T-cell (primary cell): ENCODE results near the gene ANKH. TPM values are rescaled to one million over a fixed set of nuclear protein-coding genes. Genes with fewer than 3 reads are reported as not detected.
"Not testable (repeated sequence)": the region's sequence is repeated elsewhere in the genome, so short reads cannot be mapped to it uniquely, and the experiment has no call there.

Experiments
- ATAC-seq, 4 experiments: fragments of 200-7000 bp in 3 of 4; fragments of 150-1000 bp in 1 of 4; cut with Tn5 transposase; replicated peaks in 1 of 4; 1 replicate in 3 of 4; 2 replicates in 1 of 4; pipeline ENCODE4 v1.10.0; 2021; ENCODE audit warnings: moderate library complexity in 3 of 4, mild to moderate bottlenecking in 2 of 4, moderate number of reproducible peaks in 1 of 4
- CTCF ChIA-PET, 2 donors: fragments of 300-600 bp; sonication (Branson Sonifier 250); formaldehyde crosslinking; loops; one replicate each; lab custom pipeline; 2022; ENCODE audit warnings: antibody characterized with exemption in 2 of 2; lab: Charles Lee
- POLR2A ChIA-PET, 2 donors: fragments of 300-600 bp; sonication (Branson Sonifier 250); formaldehyde crosslinking; loops; one replicate each; lab custom pipeline; 2022; ENCODE audit warnings: antibody characterized with exemption in 2 of 2; lab: Charles Lee
- DNase-seq, 35 experiments: peaks; one replicate each; pipeline versions ENCODE4 v3.0.0 to v3.0.0-alpha.2; 2013 to 2023
- H3K27ac ChIP-seq: one replicate; pipeline ENCODE4 v1.5.1; 2013; ENCODE audit warnings: low read length
- H3K27me3 ChIP-seq, 2 experiments: replicated peaks in 1 of 2; 1 replicate in 1 of 2; 2 replicates in 1 of 2; pipeline versions ENCODE4 v1.6.1 to v1.7.0; 2013; ENCODE audit warnings: low read length in 1 of 2, mixed read lengths in 1 of 2; ENCODE audit not compliant: control insufficient read depth in 2 of 2, insufficient read depth in 2 of 2; ENCODE audit errors: extremely low read depth in 1 of 2
- H3K36me3 ChIP-seq, 2 donors: 1 replicate in 1 of 2; 2 replicates in 1 of 2; pipeline versions ENCODE4 v1.6.1 to v1.7.0; 2013; ENCODE audit warnings: low read length in 1 of 2; ENCODE audit not compliant: control insufficient read depth in 2 of 2, insufficient read depth in 1 of 2; ENCODE audit errors: extremely low read depth in 1 of 2
- H3K4me1 ChIP-seq, 2 experiments: 1 replicate in 1 of 2; 2 replicates in 1 of 2; pipeline versions ENCODE4 v1.6.1 to v1.7.0; 2013; ENCODE audit warnings: low read length in 2 of 2, mixed read lengths in 1 of 2; ENCODE audit not compliant: insufficient read depth in 2 of 2, control insufficient read depth in 1 of 2; ENCODE audit errors: extremely low read depth in 1 of 2
- H3K4me3 ChIP-seq, 2 donors: 1 replicate in 1 of 2; 2 replicates in 1 of 2; pipeline versions ENCODE4 v1.5.1 to v1.7.0; 2013; ENCODE audit warnings: mild to moderate bottlenecking in 2 of 2, low read length in 1 of 2, moderate library complexity in 1 of 2; ENCODE audit not compliant: control insufficient read depth in 1 of 2; ENCODE audit errors: extremely low read depth in 1 of 2
- H3K9me3 ChIP-seq: 2 replicates; pipeline ENCODE4 v1.7.0; 2013
- H3K27ac Mint-ChIP-seq, 2 donors: one replicate each; pipeline ENCODE4 v1.8.0; 2020 to 2021; ENCODE audit warnings: mild to moderate bottlenecking in 2 of 2, mixed read lengths in 2 of 2
- H3K27me3 Mint-ChIP-seq, 2 donors: one replicate each; pipeline ENCODE4 v1.8.0; 2021 to 2022; ENCODE audit warnings: mixed read lengths in 2 of 2
- H3K36me3 Mint-ChIP-seq: one replicate; pipeline ENCODE4 v1.8.0; 2021; ENCODE audit warnings: mixed read lengths
- H3K4me1 Mint-ChIP-seq, 3 donors: one replicate each; pipeline ENCODE4 v1.8.0; 2020 to 2022; ENCODE audit warnings: mixed read lengths in 3 of 3, mild to moderate bottlenecking in 1 of 3
- H3K4me3 Mint-ChIP-seq, 3 donors: one replicate each; pipeline ENCODE4 v1.8.0; 2020 to 2022; ENCODE audit warnings: mild to moderate bottlenecking in 3 of 3, mixed read lengths in 3 of 3, moderate library complexity in 3 of 3
- H3K9me3 Mint-ChIP-seq, 3 donors: one replicate each; pipeline ENCODE4 v1.8.0; 2020 to 2022; ENCODE audit warnings: mixed read lengths in 3 of 3
- WGBS: methylation state at CpG from one replicate; pipeline ENCODE4 v1.1.5; 2013; ENCODE audit warnings: missing lambda C conversion rate; ENCODE audit not compliant: insufficient coverage; 5-methylcytosine and 5-hydroxymethylcytosine counted together
- total RNA-seq, 35 experiments: library from RNA in 6 of 35; stranded (reverse) in 6 of 35; fragments of 120-200 nt in 1 of 35; gene quantifications; one replicate each; pipeline versions ENCODE4 v1.2.1 to v1.2.4 and lab custom pipeline; 2013 to 2026

ANKH gene
- 100 to 1,000 TPM in 4 of 5 donors, 10 to 100 TPM in 1; 98.9 to 200 (median 167) TPM for total RNA-seq
- total RNA-seq (2013): 75.7 TPM
- total RNA-seq (lab: John Stamatoyannopoulos, UW): 59.5 to 317 (median 125) reads per million in 29 experiments

DNA sequence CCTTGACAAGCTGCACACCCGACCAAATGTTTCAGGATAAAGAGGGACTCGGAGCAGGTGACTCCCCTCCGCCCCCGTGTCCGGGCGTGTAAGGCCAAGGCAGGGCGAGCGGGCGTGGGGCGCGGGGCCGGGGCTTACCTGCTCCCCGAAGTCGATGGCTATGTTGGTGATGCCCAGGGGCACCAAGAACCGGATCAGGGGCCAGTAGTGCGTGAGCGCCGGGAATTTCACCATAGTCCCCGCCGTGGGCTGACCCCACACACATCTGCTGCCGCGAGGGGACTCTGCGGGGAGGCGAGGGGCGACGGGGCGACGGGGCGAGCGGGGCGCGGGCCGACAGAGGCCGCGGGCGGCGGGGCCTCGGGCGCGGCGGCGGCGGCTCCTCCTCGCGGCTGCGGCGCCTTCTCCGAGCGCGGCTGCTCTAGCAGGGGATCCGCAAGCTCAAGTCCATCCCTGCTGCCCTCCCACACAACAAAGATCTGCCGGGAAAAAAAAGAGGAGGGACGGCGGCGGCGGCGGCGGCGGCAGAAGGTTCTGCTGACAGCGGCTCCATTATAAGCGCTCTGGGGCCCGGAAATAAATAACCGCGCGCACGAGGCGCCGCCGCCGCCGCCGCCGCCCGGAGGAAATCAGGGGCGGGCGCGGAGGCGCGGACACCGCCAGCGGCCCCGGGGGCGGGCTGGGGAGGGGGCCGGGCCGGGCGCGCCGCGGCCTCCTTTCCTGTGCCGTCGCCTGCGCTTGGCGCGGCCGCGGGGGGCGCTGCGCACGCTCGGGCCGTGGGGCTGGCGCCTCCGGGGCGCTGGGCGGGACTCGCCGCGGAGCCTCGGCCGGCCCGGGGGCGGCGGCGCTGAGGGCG is at the start of gene ANKH:
TSS of gene ANKH (minus strand) at position 565 of the 856 bp plus-strand sequence. CDS start at position 234, 331 bp downstream.
- peaks cover 2% of the 10 kb centered on the region for H3K36me3 Mint-ChIP-seq
- H3K4me1 Mint-ChIP-seq: peaks cover 38 to 40% (median 39%) of the 10 kb centered on the region in 3 donors
- Histone ChIP-seq H3K4me1 (peaks cover 17 to 22% of the 10 kb centered on the region in 2 experiments), H3K27ac (peak within 1 kb of the TSS; percentile 79), H3K27me3 (no peaks in the 10 kb centered on the region), H3K36me3 (no peaks in the 10 kb centered on the region), H3K4me3 (peak within 1 kb of the TSS; percentile 73), H3K9me3 (no peaks in the 10 kb centered on the region)
- WGBS: under 1% methylated on average over 89 of the region's 115 CpGs
- ChIA-PET CTCF (interaction anchor here (0.5 to 1.9 kb wide), 14 partner anchors 17 to 1639 kb away, joined by 3 to 15 read pairs (median 4); no protein-coding TSS in a partner anchor), POLR2A (interaction anchor here in 1 of 2 donors (0.6 to 1.0 kb wide), 4 partner anchors 31 to 205 kb away, joined by 3 to 4 read pairs (median 3); no protein-coding TSS in a partner anchor)
- peak within 1 kb of the TSS; percentile 91 to 98 for H3K27ac Mint-ChIP-seq
- no peaks in the 10 kb centered on the region for H3K9me3 Mint-ChIP-seq
- peak within 1 kb of the TSS; percentile 87 to 98 (median 96) for H3K4me3 Mint-ChIP-seq
- ATAC-seq (peak; percentile 86 to 94 (median 90)), DNase-seq (peak; percentile 61 to 93 (median 79))
- no peaks in the 10 kb centered on the region for H3K27me3 Mint-ChIP-seq

DNA sequence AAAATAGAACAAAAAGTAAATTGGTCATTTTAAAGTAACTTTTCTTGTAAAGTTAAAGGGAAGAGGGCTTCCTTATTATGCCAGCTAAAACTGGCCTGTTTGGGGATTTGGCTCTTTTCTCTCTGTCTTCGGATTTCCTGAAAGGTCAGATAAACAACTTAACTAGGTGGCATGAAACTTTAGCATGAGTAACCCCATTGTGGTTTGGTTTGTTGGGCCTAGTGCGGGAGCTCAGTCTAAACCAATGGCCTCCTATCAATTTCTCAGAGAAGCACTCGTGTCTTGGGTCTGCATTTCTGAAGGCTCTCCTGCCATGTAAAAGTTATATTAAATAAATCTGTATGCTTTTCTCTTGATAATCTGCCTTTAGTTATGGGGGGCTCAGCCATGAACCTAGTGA is 48.5 kb upstream of the ANKH start:
- no CpG with 5 or more reads among the region's 3 CpGs for WGBS
- no peak overlapping the region for H3K27ac Mint-ChIP-seq
- DNase-seq (no peak), ATAC-seq (no peak)
- no peak overlapping the region for H3K4me3 Mint-ChIP-seq
- no peaks in the 10 kb centered on the region for H3K36me3 Mint-ChIP-seq
- no peaks in the 10 kb centered on the region for H3K27me3 Mint-ChIP-seq
- no peaks in the 10 kb centered on the region for H3K9me3 ChIP-seq
- no peak overlapping the region for H3K27ac ChIP-seq
- H3K4me1 Mint-ChIP-seq: peaks cover 2 to 11% (median 7%) of the 10 kb centered on the region in 3 donors
- ChIA-PET POLR2A (no interaction called here), CTCF (no interaction called here)
- H3K4me3 ChIP-seq: no peak overlapping the region
- H3K9me3 Mint-ChIP-seq: no peaks in the 10 kb centered on the region
- no peaks in the 10 kb centered on the region for H3K36me3 ChIP-seq
- H3K4me1 ChIP-seq: peaks cover 0 to 5% of the 10 kb centered on the region in 2 experiments
- H3K27me3 ChIP-seq: no peaks in the 10 kb centered on the region

DNA sequence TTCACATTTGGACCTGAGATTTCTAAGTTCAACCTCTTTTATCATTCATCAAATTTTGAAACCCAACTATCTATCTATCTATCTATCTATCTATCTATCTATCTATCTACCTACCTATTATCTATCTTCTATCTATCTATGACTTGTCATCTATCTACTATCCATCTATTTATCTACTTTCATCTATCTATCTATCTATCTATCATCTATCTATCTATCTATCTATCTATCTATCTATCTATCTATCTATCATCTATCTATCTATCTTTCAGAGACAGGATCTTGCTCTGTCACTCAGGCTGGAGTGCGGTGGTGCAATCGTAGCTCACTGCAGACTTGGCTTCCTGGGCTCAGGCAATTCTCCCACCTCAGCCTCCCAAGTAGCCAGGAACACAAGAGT is 47.5 kb upstream of the ANKH start:
- H3K27me3 Mint-ChIP-seq, H3K4me1 Mint-ChIP-seq, POLR2A ChIA-PET, H3K27me3 ChIP-seq, H3K36me3 Mint-ChIP-seq, H3K27ac ChIP-seq, ATAC-seq, H3K9me3 Mint-ChIP-seq, DNase-seq, H3K4me3 ChIP-seq, CTCF ChIA-PET, H3K36me3 ChIP-seq, H3K9me3 ChIP-seq, H3K4me3 Mint-ChIP-seq, H3K4me1 ChIP-seq, H3K27ac Mint-ChIP-seq: not testable (repeated sequence)
- WGBS: 80% methylated on average over 1 of the region's 2 CpGs

DNA sequence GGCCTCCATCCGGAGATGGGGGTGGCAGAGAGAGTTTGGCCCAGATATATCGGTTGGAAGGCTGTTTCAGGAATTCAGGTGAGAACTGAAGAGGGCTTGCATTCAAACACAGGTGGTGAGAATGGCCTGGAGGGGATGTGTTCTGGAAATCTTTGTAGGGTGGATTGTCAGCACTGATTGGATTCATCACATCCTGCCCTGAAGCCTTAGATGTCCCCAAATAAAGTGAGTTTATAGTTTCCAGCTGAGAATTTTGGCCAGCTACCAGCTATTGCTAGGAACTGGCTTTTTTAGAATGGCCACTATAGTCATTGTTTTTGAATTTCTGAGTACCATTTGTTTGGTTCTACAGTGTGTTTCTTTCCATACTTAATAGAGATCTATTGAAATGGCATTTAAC is 46.1 kb upstream of the ANKH start:
- Mint-ChIP-seq H3K36me3 (no peaks in the 10 kb centered on the region), H3K27ac (no peak overlapping the region), H3K9me3 (no peaks in the 10 kb centered on the region), H3K4me1 (no peaks in the 10 kb centered on the region), H3K27me3 (no peaks in the 10 kb centered on the region), H3K4me3 (no peak overlapping the region)
- DNase-seq (no peak), ATAC-seq (no peak)
- H3K9me3 ChIP-seq: no peaks in the 10 kb centered on the region
- no peaks in the 10 kb centered on the region for H3K36me3 ChIP-seq
- 94% methylated on average over 2 of the region's 2 CpGs for WGBS
- ChIA-PET POLR2A (no interaction called here), CTCF (no interaction called here)
- H3K27ac ChIP-seq: no peak overlapping the region
- no peaks in the 10 kb centered on the region for H3K27me3 ChIP-seq
- H3K4me1 ChIP-seq: no peaks in the 10 kb centered on the region
- H3K4me3 ChIP-seq: no peak overlapping the region

DNA sequence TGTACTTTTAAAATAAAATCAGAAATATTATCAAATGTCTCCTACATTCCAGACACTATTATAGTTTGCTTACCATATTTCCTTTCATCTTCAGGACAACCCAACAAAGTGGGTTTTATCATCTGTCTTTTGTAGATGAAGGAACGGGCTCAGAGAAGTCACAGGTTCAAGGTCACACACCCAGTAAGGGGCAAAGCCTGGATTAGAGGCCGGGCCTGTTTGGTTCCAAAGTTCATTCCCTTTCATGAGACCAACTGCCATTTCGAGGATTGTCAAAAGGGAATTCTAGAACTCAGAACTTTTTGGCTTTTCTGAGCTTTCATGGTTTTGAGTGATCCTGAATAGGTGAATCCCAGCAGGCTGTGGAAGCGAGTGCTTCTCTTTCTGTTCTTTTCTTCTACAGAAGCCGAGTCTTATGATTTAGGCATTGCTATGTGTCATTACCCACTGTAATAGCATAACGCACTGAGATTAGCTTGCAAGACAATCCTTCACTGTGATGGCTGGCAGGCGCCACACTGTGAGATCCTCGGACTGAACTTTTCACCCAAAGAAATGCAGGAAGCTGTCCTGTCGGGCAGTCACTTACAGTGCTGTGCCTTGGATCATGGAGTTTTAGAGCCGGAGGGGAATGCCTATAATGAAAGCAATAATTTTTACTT is 43.8 kb upstream of the ANKH start:
- H3K27ac ChIP-seq: no peak overlapping the region
- POLR2A ChIA-PET: no interaction called here
- H3K36me3 ChIP-seq: no peaks in the 10 kb centered on the region
- WGBS: 87% methylated on average over 6 of the region's 10 CpGs
- DNase-seq (no peak), ATAC-seq (no peak)
- no peaks in the 10 kb centered on the region for H3K4me1 ChIP-seq
- Mint-ChIP-seq H3K4me3 (no peak overlapping the region), H3K36me3 (no peaks in the 10 kb centered on the region), H3K27me3 (no peaks in the 10 kb centered on the region), H3K4me1 (no peaks in the 10 kb centered on the region), H3K27ac (no peak overlapping the region), H3K9me3 (no peaks in the 10 kb centered on the region)
- no peaks in the 10 kb centered on the region for H3K27me3 ChIP-seq
- CTCF ChIA-PET: no interaction called here
- H3K9me3 ChIP-seq: no peaks in the 10 kb centered on the region
- no peak overlapping the region for H3K4me3 ChIP-seq

DNA sequence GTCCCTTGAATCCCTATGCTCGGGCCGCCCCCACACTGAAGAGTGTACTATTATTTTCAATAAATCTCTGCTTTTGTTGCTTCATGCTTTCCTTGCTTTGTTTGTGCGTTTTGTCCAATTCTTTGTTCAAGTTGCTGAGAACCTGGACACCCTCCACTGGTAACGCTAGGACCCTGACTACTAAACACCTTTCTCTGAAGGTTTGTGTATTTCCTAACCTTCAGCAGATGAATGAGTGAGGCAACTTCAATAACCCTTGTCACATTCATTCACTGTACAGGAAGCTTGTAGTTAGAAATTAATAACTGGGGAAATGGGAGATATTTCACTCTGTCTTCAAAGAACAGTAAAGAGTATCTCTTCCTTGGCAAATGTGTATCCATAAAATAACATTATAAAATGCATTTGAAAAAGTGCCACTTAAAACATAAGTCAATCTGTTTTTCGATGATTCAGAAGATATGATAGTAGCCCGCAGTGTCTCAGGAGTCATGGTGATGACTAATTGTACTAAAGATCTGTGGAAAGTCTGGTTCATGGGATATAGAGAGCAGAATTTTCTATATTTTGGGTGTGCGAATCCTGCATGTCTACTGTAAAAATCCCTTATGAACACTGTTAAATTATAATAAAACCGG is 43.2 kb upstream of the ANKH start:
- Histone ChIP-seq H3K9me3 (no peaks in the 10 kb centered on the region), H3K36me3 (no peaks in the 10 kb centered on the region), H3K4me3 (no peak overlapping the region), H3K4me1 (no peaks in the 10 kb centered on the region), H3K27ac (no peak overlapping the region), H3K27me3 (no peaks in the 10 kb centered on the region)
- DNase-seq: no peak
- no peaks in the 10 kb centered on the region for H3K9me3 Mint-ChIP-seq
- no peaks in the 10 kb centered on the region for H3K27me3 Mint-ChIP-seq
- H3K4me3 Mint-ChIP-seq: no peak overlapping the region
- ChIA-PET POLR2A (no interaction called here), CTCF (no interaction called here)
- no peaks in the 10 kb centered on the region for H3K36me3 Mint-ChIP-seq
- ATAC-seq: no peak
- 84% methylated on average over 3 of the region's 8 CpGs for WGBS
- H3K4me1 Mint-ChIP-seq: no peaks in the 10 kb centered on the region
- H3K27ac Mint-ChIP-seq: no peak overlapping the region
